Esophagus muscularis mucosa (tissue), 4 donors: ENCODE results near the gene WDCP.

Source experiments
- EP300 ChIP-seq: sonication (generic); formaldehyde crosslinking; IDR thresholded peaks from one replicate; pipeline ENCODE4 v1.6.1; 2017; ENCODE audit warnings: antibody characterized with exemption
- POLR2AphosphoS5 ChIP-seq, 2 donors: sonication (generic); formaldehyde crosslinking; IDR thresholded peaks; one replicate each; pipeline ENCODE4 v1.6.1; 2017; ENCODE audit warnings: antibody characterized with exemption in 2 of 2
- TF ChIP-seq, protein P1 (sequence below), 3 experiments: fragments of 200-600 bp in 2 of 3; fragments of 450-650 bp in 1 of 3; sonication (generic) in 2 of 3; IDR thresholded peaks; one replicate each; pipeline ENCODE4 v1.5.1; 2017 to 2019; ENCODE audit warnings: antibody characterized with exemption in 3 of 3, mild to moderate bottlenecking in 2 of 3, moderate library complexity in 1 of 3

DNA sequence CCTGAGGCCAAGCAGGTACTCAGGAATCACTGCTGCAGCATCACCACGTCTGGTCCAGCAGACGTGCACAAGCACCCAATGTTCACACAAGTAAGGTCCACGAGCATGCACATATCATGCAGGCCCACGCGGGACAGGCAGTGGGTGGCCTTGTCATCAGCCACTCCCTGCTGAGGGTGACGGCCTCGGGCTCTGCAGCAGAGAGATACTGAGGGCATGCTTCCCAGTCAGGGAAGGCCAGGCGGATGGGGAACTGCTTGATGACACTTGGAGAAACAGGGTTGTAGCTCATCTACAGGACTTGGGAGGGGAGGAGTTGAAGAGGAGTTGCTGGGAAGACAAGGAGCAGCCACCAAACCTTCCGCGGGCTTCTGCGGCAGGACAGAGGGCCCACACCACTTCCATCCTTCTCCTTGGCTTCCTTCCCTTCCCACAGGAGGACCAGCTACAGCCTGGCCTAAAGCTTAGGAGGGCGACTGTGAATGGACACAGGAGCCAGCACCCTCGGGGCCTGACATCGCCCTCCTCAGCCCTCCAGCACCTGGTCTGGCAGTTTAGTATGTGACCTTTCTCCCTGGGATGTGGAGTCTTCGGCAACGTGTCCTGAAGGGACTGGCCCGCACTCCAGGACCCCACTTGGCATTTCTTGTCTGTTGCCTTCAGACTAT, 22.1 kb downstream of the WDCP start:
- TF ChIP-seq, protein P1, sequence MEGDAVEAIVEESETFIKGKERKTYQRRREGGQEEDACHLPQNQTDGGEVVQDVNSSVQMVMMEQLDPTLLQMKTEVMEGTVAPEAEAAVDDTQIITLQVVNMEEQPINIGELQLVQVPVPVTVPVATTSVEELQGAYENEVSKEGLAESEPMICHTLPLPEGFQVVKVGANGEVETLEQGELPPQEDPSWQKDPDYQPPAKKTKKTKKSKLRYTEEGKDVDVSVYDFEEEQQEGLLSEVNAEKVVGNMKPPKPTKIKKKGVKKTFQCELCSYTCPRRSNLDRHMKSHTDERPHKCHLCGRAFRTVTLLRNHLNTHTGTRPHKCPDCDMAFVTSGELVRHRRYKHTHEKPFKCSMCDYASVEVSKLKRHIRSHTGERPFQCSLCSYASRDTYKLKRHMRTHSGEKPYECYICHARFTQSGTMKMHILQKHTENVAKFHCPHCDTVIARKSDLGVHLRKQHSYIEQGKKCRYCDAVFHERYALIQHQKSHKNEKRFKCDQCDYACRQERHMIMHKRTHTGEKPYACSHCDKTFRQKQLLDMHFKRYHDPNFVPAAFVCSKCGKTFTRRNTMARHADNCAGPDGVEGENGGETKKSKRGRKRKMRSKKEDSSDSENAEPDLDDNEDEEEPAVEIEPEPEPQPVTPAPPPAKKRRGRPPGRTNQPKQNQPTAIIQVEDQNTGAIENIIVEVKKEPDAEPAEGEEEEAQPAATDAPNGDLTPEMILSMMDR (IDR thresholded peaks at IDR 0.05), result no peak
- TF ChIP-seq POLR2AphosphoS5 (IDR thresholded peaks at IDR 0.05) (no peak), EP300 (no peak)
